ENCODE measurements around the gene FUZ. TPM values are rescaled to one million over a fixed set of nuclear protein-coding genes. Genes with fewer than 3 reads are reported as not detected.

FUZ gene
- polyA plus RNA-seq, 1 donor from 2014 or later = 35.4 TPM

GRCh38 chr19:49862391-49863253, 49.5 kb upstream of the FUZ start:
- H3K79me2 ChIP-seq (replicated peaks; ENCODE audit: insufficient read depth, low read length) = peaks cover 22% of the 10 kb centered on the region
- no peak overlapping the region for H3K9ac ChIP-seq (ENCODE audit: low read length)
- H4K20me1 ChIP-seq (ENCODE audit: insufficient read depth) = peaks cover 2% of the 10 kb centered on the region
- H3K4me2 ChIP-seq (ENCODE audit: low read length) = no peak overlapping the region
- TF ChIP-seq MXI1 (conservative IDR thresholded peaks at IDR 0.05; ENCODE audit: poor library complexity, severe bottlenecking) (no peak), SMC3 (conservative IDR thresholded peaks at IDR 0.05; ENCODE audit: poor library complexity) (no peak), TAF1 (IDR thresholded peaks at IDR 0.05; ENCODE audit: low read depth) (no peak), POLR2AphosphoS5 (IDR thresholded peaks at IDR 0.05) (no peak)
- no peaks in the 10 kb centered on the region for H3K36me3 ChIP-seq (ENCODE audit: insufficient read depth, low read length)
- no peak overlapping the region for H3K27ac ChIP-seq (ENCODE audit: low read length)
- H2AFZ ChIP-seq (ENCODE audit: low read depth, low read length) = no peak overlapping the region
- no peaks in the 10 kb centered on the region for H3K27me3 ChIP-seq (ENCODE audit: insufficient read depth, low read depth, low read length)
- no peak overlapping the region for H3K4me3 ChIP-seq (ENCODE audit: low read length)
- no peaks in the 10 kb centered on the region for H3K9me2 ChIP-seq (ENCODE audit: insufficient read depth, low read length)
- no peaks in the 10 kb centered on the region for H3K9me3 ChIP-seq (ENCODE audit: low read length)
- H3F3A ChIP-seq (ENCODE audit: insufficient read depth, low read length, poor library complexity, severe bottlenecking) = no peaks in the 10 kb centered on the region

GRCh38 chr19:49861541-49862378, 48.7 kb upstream of the FUZ start:
- Histone ChIP-seq H3K36me3 (ENCODE audit: insufficient read depth, low read length) (no peaks in the 10 kb centered on the region), H4K20me1 (ENCODE audit: insufficient read depth) (peaks cover 10% of the 10 kb centered on the region), H3K79me2 (replicated peaks; ENCODE audit: insufficient read depth, low read length) (peaks cover 22% of the 10 kb centered on the region), H3K9me3 (ENCODE audit: low read length) (no peaks in the 10 kb centered on the region), H3K27me3 (ENCODE audit: insufficient read depth, low read depth, low read length) (no peaks in the 10 kb centered on the region), H3K9me2 (ENCODE audit: insufficient read depth, low read length) (no peaks in the 10 kb centered on the region), H3K4me3 (ENCODE audit: low read length) (no peak overlapping the region), H3K27ac (ENCODE audit: low read length) (no peak overlapping the region), H3F3A (ENCODE audit: insufficient read depth, low read length, poor library complexity, severe bottlenecking) (no peaks in the 10 kb centered on the region), H3K4me2 (ENCODE audit: low read length) (no peak overlapping the region), H2AFZ (ENCODE audit: low read depth, low read length) (no peak overlapping the region), H3K9ac (ENCODE audit: low read length) (no peak overlapping the region)
- TF ChIP-seq, protein P1, sequence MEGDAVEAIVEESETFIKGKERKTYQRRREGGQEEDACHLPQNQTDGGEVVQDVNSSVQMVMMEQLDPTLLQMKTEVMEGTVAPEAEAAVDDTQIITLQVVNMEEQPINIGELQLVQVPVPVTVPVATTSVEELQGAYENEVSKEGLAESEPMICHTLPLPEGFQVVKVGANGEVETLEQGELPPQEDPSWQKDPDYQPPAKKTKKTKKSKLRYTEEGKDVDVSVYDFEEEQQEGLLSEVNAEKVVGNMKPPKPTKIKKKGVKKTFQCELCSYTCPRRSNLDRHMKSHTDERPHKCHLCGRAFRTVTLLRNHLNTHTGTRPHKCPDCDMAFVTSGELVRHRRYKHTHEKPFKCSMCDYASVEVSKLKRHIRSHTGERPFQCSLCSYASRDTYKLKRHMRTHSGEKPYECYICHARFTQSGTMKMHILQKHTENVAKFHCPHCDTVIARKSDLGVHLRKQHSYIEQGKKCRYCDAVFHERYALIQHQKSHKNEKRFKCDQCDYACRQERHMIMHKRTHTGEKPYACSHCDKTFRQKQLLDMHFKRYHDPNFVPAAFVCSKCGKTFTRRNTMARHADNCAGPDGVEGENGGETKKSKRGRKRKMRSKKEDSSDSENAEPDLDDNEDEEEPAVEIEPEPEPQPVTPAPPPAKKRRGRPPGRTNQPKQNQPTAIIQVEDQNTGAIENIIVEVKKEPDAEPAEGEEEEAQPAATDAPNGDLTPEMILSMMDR (IDR thresholded peaks at IDR 0.05; ENCODE audit: poor library complexity, severe bottlenecking) = no peak
- no peak for TF ChIP-seq MXI1 (conservative IDR thresholded peaks at IDR 0.05; ENCODE audit: poor library complexity, severe bottlenecking)

GRCh38 chr19:49861107-49861506, 48.0 kb upstream of the FUZ start:
- no peaks in the 10 kb centered on the region for H3K27me3 ChIP-seq (ENCODE audit: insufficient read depth, low read depth, low read length)
- no peaks in the 10 kb centered on the region for H3F3A ChIP-seq (ENCODE audit: insufficient read depth, low read length, poor library complexity, severe bottlenecking)
- no peak overlapping the region for H3K27ac ChIP-seq (ENCODE audit: low read length)
- H3K9me2 ChIP-seq (ENCODE audit: insufficient read depth, low read length) = no peaks in the 10 kb centered on the region
- no peak overlapping the region for H3K9ac ChIP-seq (ENCODE audit: low read length)
- H2AFZ ChIP-seq (ENCODE audit: low read depth, low read length) = no peak overlapping the region
- peaks cover 10% of the 10 kb centered on the region for H4K20me1 ChIP-seq (ENCODE audit: insufficient read depth)
- no peak overlapping the region for H3K4me2 ChIP-seq (ENCODE audit: low read length)
- peaks cover 18% of the 10 kb centered on the region for H3K79me2 ChIP-seq (replicated peaks; ENCODE audit: insufficient read depth, low read length)
- H3K36me3 ChIP-seq (ENCODE audit: insufficient read depth, low read length) = no peaks in the 10 kb centered on the region
- no peak overlapping the region for H3K4me3 ChIP-seq (ENCODE audit: low read length)
- TF ChIP-seq RAD21 (conservative IDR thresholded peaks at IDR 0.05) = no peak
- TF ChIP-seq POLR2AphosphoS5 (IDR thresholded peaks at IDR 0.05) = no peak
- TF ChIP-seq MXI1 (conservative IDR thresholded peaks at IDR 0.05; ENCODE audit: poor library complexity, severe bottlenecking) = no peak
- no peak for TF ChIP-seq EZH2 (IDR thresholded peaks at IDR 0.05; ENCODE audit: borderline replicate concordance, insufficient read depth, low read length, poor library complexity, severe bottlenecking)
- TF ChIP-seq SMC3 (conservative IDR thresholded peaks at IDR 0.05; ENCODE audit: poor library complexity) = no peak
- TF ChIP-seq, protein P1 (IDR thresholded peaks at IDR 0.05; ENCODE audit: poor library complexity, severe bottlenecking) = no peak
- TF ChIP-seq REST (IDR thresholded peaks at IDR 0.05; ENCODE audit: borderline replicate concordance) = no peak
- no peak for TF ChIP-seq TAF1 (IDR thresholded peaks at IDR 0.05; ENCODE audit: low read depth)
- no peak for TF ChIP-seq EP300 (conservative IDR thresholded peaks at IDR 0.05; ENCODE audit: poor library complexity, severe bottlenecking)
- H3K9me3 ChIP-seq (ENCODE audit: low read length) = no peaks in the 10 kb centered on the region

All from neural cell (in vitro differentiated cells).